ENCODE results near the gene MRC2. TPM values are rescaled to one million over a fixed set of nuclear protein-coding genes. Genes with fewer than 3 reads are reported as not detected.
"Not testable (repeated sequence)": the region's sequence is repeated elsewhere in the genome, so short reads cannot be mapped to it uniquely, and the experiment has no call there.

Gene MRC2
- total and polyA plus RNA-seq, 2 of the 13 experiments (the other 11 are each of a cell fraction or from before 2014, with no cell fraction given), result not detected

- TF ChIP-seq E2F2 (CRISPR knock-in tag; IDR thresholded peaks at IDR 0.05; ENCODE audit: borderline replicate concordance), result no peak
Observed at GRCh38 chr17:62601471-62601870, 26.0 kb upstream of the MRC2 start (continued).

GRCh38 chr17:62603783-62604182 lies 23.7 kb upstream of the MRC2 start:
- H3K9ac ChIP-seq (ENCODE audit: insufficient read depth, low read depth, low read length); ATAC-seq; POLR2A ChIA-PET; H3K27me3 ChIP-seq (ENCODE audit: control insufficient read depth in 1 of 2, insufficient read depth in 2 of 2, low read length in 2 of 2); H3K4me1 ChIP-seq (ENCODE audit: insufficient read depth, low read length); H3K27ac ChIP-seq (ENCODE audit: extremely low read length, insufficient read depth, low read length); H2AFZ ChIP-seq (ENCODE audit: low read length); in situ Hi-C loops (cut with HindIII; ENCODE audit: extremely low pct_ligation_motif_present, low pct_unique_long_range_greater_than_20kb); H3K9me3 ChIP-seq (ENCODE audit: low read length); H3K4me3 ChIP-seq (replicated peaks in 1 of 3; ENCODE audit: insufficient read depth in 1 of 3, low read depth in 2 of 3, low read length in 3 of 3); H4K20me1 ChIP-seq (ENCODE audit: insufficient read depth, low read length); intact Hi-C loops (cut with micrococcal nuclease; ENCODE audit: unreplicated experiment); CTCF ChIA-PET (ENCODE audit: low intra/inter-chr PET ratio, low total read pairs); DNase-seq (ENCODE audit: low spot score); FAIRE-seq; H3K79me2 ChIP-seq (ENCODE audit: insufficient read depth, low read length); BruUV-seq (replicated peaks); H3K4me2 ChIP-seq (ENCODE audit: low read depth, low read length): not testable (repeated sequence)
- 97% methylated on average over 6 of the region's 6 CpGs for WGBS (ENCODE audit: low lambda C conversion rate)
- peaks cover 22 to 80% of the 10 kb centered on the region in 2 experiments for H3K36me3 ChIP-seq (replicated peaks in 1 of 2; ENCODE audit: control insufficient read depth in 1 of 2, insufficient read depth in 2 of 2, low read length in 2 of 2)

GRCh38 chr17:62605588-62605987 lies 21.9 kb upstream of the MRC2 start:
- TF ChIP-seq GATAD1 (CRISPR knock-in tag; IDR thresholded peaks at IDR 0.05), result no peak
- TF ChIP-seq ELK4 (CRISPR knock-in tag; IDR thresholded peaks at IDR 0.05; ENCODE audit: borderline replicate concordance), result no peak
- TF ChIP-seq HMGXB3 (CRISPR knock-in tag; IDR thresholded peaks at IDR 0.05; ENCODE audit: borderline replicate concordance), result no peak
- TF ChIP-seq ZNF143 (CRISPR knock-in tag; IDR thresholded peaks at IDR 0.05), result no peak
- TF ChIP-seq MXD3 (CRISPR knock-in tag; IDR thresholded peaks at IDR 0.05), result no peak
- peak; percentile 63; the same call in 1 of the 2 replicates for TF ChIP-seq ZNF121 (CRISPR knock-in tag; IDR thresholded peaks at IDR 0.05)
- no peak for TF ChIP-seq MYNN (CRISPR knock-in tag; IDR thresholded peaks at IDR 0.05; ENCODE audit: low read depth)
- TF ChIP-seq NPAS2 (CRISPR knock-in tag; IDR thresholded peaks at IDR 0.05; ENCODE audit: borderline replicate concordance), result no peak
- intact Hi-C loops (cut with micrococcal nuclease; ENCODE audit: unreplicated experiment), result no loop called here
- Histone ChIP-seq H3K9ac (ENCODE audit: insufficient read depth, low read depth, low read length) (no peak overlapping the region), H4K20me1 (ENCODE audit: insufficient read depth, low read length) (no peaks in the 10 kb centered on the region), H3K27ac (ENCODE audit: extremely low read length, insufficient read depth, low read length) (no peak overlapping the region), H2AFZ (ENCODE audit: low read length) (no peak overlapping the region), H3K27me3 (ENCODE audit: control insufficient read depth in 1 of 2, insufficient read depth in 2 of 2, low read length in 2 of 2) (no peaks in the 10 kb centered on the region), H3K4me1 (ENCODE audit: insufficient read depth, low read length) (no peaks in the 10 kb centered on the region), H3K36me3 (replicated peaks in 1 of 2; ENCODE audit: control insufficient read depth in 1 of 2, insufficient read depth in 2 of 2, low read length in 2 of 2) (peaks cover 31 to 81% of the 10 kb centered on the region in 2 experiments), H3K9me3 (ENCODE audit: low read length) (no peaks in the 10 kb centered on the region), H3K79me2 (ENCODE audit: insufficient read depth, low read length) (no peaks in the 10 kb centered on the region), H3K4me2 (ENCODE audit: low read depth, low read length) (no peak overlapping the region), H3K4me3 (replicated peaks in 1 of 3; ENCODE audit: insufficient read depth in 1 of 3, low read depth in 2 of 3, low read length in 3 of 3) (no peak overlapping the region)
- CTCF ChIA-PET (ENCODE audit: low intra/inter-chr PET ratio, low total read pairs), result no interaction called here
- BruUV-seq (replicated peaks), result no TSS peak
- WGBS (ENCODE audit: low lambda C conversion rate), result 97% methylated on average over 7 of the region's 7 CpGs
- in situ Hi-C loops (cut with HindIII; ENCODE audit: extremely low pct_ligation_motif_present, low pct_unique_long_range_greater_than_20kb), result no loop called here
- ATAC-seq, result no peak
- DNase-seq (ENCODE audit: low spot score), result no peak
- POLR2A ChIA-PET, result no interaction called here
- no peak for FAIRE-seq

Measured in HepG2 (cell line).